ENCODE data around the gene MFN1.

DNA sequence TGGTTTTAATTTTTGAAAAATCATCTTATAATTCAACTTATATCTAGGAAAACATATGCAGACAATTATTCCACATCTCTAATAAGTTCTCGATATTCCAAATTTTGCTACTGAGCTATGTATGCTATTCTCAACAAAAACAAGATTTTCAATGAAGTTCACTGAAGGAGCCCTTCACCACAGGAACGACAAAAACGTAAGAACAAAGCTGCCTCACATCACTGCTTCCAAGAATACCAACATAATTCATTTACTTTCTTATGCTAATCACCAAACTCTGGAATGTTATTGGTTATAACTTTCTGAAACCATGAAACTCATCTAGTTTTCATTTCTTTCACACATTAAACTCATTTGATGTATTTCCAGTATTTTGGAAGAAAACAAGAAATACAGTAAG, 54.1 kb downstream of the MFN1 start:
- TF ChIP-seq ZNF561 (tag by site-specific recombination; IDR thresholded peaks at IDR 0.05; ENCODE audit: borderline replicate concordance), result no peak
- TF ChIP-seq ZNF558 (tag by site-specific recombination; IDR thresholded peaks at IDR 0.05), result no peak
- TF ChIP-seq, protein P1, sequence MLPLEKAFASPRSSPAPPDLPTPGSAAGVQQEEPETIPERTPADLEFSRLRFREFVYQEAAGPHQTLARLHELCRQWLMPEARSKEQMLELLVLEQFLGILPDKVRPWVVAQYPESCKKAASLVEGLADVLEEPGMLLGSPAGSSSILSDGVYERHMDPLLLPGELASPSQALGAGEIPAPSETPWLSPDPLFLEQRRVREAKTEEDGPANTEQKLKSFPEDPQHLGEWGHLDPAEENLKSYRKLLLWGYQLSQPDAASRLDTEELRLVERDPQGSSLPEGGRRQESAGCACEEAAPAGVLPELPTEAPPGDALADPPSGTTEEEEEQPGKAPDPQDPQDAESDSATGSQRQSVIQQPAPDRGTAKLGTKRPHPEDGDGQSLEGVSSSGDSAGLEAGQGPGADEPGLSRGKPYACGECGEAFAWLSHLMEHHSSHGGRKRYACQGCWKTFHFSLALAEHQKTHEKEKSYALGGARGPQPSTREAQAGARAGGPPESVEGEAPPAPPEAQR (tag by site-specific recombination; IDR thresholded peaks at IDR 0.05), result no peak
- TF ChIP-seq, protein P2, sequence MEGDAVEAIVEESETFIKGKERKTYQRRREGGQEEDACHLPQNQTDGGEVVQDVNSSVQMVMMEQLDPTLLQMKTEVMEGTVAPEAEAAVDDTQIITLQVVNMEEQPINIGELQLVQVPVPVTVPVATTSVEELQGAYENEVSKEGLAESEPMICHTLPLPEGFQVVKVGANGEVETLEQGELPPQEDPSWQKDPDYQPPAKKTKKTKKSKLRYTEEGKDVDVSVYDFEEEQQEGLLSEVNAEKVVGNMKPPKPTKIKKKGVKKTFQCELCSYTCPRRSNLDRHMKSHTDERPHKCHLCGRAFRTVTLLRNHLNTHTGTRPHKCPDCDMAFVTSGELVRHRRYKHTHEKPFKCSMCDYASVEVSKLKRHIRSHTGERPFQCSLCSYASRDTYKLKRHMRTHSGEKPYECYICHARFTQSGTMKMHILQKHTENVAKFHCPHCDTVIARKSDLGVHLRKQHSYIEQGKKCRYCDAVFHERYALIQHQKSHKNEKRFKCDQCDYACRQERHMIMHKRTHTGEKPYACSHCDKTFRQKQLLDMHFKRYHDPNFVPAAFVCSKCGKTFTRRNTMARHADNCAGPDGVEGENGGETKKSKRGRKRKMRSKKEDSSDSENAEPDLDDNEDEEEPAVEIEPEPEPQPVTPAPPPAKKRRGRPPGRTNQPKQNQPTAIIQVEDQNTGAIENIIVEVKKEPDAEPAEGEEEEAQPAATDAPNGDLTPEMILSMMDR (tag by site-specific recombination; IDR thresholded peaks at IDR 0.05), result no peak
- TF ChIP-seq, protein P3, sequence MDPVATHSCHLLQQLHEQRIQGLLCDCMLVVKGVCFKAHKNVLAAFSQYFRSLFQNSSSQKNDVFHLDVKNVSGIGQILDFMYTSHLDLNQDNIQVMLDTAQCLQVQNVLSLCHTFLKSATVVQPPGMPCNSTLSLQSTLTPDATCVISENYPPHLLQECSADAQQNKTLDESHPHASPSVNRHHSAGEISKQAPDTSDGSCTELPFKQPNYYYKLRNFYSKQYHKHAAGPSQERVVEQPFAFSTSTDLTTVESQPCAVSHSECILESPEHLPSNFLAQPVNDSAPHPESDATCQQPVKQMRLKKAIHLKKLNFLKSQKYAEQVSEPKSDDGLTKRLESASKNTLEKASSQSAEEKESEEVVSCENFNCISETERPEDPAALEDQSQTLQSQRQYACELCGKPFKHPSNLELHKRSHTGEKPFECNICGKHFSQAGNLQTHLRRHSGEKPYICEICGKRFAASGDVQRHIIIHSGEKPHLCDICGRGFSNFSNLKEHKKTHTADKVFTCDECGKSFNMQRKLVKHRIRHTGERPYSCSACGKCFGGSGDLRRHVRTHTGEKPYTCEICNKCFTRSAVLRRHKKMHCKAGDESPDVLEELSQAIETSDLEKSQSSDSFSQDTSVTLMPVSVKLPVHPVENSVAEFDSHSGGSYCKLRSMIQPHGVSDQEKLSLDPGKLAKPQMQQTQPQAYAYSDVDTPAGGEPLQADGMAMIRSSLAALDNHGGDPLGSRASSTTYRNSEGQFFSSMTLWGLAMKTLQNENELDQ (tag by site-specific recombination; IDR thresholded peaks at IDR 0.05; ENCODE audit: low read depth), result no peak
- no peak for TF ChIP-seq ZSCAN30 (tag by site-specific recombination; IDR thresholded peaks at IDR 0.05)
- no peak for TF ChIP-seq ZNF274 (IDR thresholded peaks at IDR 0.05; ENCODE audit: low read length)
- no peak for TF ChIP-seq ZNF274 (tag by site-specific recombination; IDR thresholded peaks at IDR 0.05; ENCODE audit: borderline replicate concordance)
